ENCODE results near the gene DOCK1. TPM values are rescaled to one million over a fixed set of nuclear protein-coding genes. Genes with fewer than 3 reads are reported as not detected.

DOCK1 gene
- total RNA-seq, 3 donors from 2014 or later: 50.4 to 101 (median 69.2) TPM

- no peak overlapping the region for H3K4me3 ChIP-seq
- H3K4me1 ChIP-seq: no peaks in the 10 kb centered on the region
- no peak for TF ChIP-seq CTCF (IDR thresholded peaks at IDR 0.05)
- TF ChIP-seq POLR2AphosphoS5 (IDR thresholded peaks at IDR 0.05): no peak
- TF ChIP-seq POLR2A (IDR thresholded peaks at IDR 0.05): no peak
- H3K27me3 ChIP-seq: no peaks in the 10 kb centered on the region
- H3K9me3 ChIP-seq: no peaks in the 10 kb centered on the region
- no peaks in the 10 kb centered on the region for H3K36me3 ChIP-seq
- no peak for DNase-seq (ENCODE audit: low spot score in 2 of 2)
- peak overlapping the region in 1 of 2 donors; percentile 32 for H3K27ac ChIP-seq
- intact Hi-C loops (cut with DNase I; ENCODE audit: low total_unique reads): no loop called here
Measured at GRCh38 chr10:126917375-126917774, 12.1 kb downstream of the DOCK1 start.

DNA sequence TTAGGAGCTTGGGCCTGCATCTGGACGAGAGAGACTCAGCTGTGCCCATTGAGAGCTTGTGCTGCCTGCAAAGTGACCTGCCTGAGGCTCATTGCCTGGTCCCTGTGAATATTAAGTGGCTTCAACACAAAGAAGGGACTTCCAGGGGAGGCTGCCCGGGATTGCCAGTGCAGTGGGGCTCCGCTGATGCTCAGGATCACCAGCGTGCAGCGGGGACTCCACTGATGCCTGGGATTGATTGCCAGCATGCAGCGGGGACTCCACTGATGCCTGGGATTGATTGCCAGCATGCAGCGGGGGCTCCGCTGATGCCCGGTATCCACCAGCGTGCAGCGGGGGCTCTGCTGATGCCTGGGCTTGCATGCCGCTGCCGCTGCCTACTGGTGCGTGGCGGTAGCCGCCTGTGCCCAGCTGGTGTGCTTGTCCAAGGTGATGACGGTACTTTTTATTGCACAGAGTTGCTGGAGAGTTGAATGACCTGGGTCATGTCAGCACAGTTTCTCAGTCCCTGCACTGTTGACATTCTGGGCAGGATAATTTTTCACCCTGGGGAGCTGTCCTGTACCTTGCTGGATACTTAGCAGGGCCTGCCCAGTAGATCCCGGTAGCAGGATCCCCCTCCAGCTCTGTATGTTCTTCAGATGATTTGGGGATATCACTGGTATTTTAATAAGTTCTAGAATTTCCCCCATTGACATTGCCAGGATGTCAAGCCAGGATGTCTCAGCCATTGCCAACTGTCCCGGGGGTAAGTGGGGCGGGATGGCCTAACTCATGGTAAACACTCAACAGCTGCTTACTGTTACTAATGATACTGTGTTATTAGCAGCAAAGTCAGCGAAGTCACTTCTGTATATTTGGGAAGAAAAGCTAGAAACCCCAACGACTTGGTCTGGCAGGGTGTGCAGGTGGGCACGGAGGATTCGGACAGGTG, 13.0 kb downstream of the DOCK1 start:
- Histone ChIP-seq H3K27ac (peak overlapping the region in 1 of 2 donors; percentile 36), H3K9me3 (no peaks in the 10 kb centered on the region), H3K36me3 (no peaks in the 10 kb centered on the region), H3K4me1 (no peaks in the 10 kb centered on the region), H3K4me3 (no peak overlapping the region), H3K27me3 (no peaks in the 10 kb centered on the region)
- TF ChIP-seq POLR2AphosphoS5 (IDR thresholded peaks at IDR 0.05) (no peak), CTCF (IDR thresholded peaks at IDR 0.05) (no peak), POLR2A (IDR thresholded peaks at IDR 0.05) (no peak)
- peak in 1 of 2 donors; percentile 62 for DNase-seq (ENCODE audit: low spot score in 2 of 2)
- intact Hi-C loops (cut with DNase I; ENCODE audit: low total_unique reads): no loop called here

DNA sequence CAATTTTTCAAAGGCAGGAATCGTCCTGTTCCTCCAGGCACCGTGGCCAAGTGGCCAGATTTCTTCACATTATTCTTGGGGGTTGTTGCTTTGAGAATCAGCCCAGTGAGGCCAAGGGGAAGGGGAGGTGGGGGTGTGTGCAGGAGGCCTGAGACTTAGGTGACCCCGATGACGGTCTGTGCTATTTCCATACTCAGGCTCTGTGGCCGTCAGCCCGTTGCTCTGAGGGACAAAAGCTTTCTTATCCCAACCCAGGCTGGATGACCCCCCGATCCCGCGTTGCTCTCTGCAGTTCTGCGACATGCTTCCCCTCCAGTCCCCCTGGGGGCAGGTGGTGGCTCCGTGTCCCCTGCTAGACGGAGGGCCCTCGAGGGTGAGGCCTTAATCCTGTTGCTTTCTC, 14.2 kb downstream of the DOCK1 start:
- no peaks in the 10 kb centered on the region for H3K9me3 ChIP-seq
- H3K27ac ChIP-seq: peak overlapping the region in 1 of 2 donors; percentile 25
- no peak for DNase-seq (ENCODE audit: low spot score in 2 of 2)
- TF ChIP-seq POLR2A (IDR thresholded peaks at IDR 0.05) (no peak), POLR2AphosphoS5 (IDR thresholded peaks at IDR 0.05) (no peak), CTCF (IDR thresholded peaks at IDR 0.05) (no peak)
- no peaks in the 10 kb centered on the region for H3K4me1 ChIP-seq
- H3K4me3 ChIP-seq: no peak overlapping the region
- no peaks in the 10 kb centered on the region for H3K27me3 ChIP-seq
- H3K36me3 ChIP-seq: no peaks in the 10 kb centered on the region
- intact Hi-C loops (cut with DNase I; ENCODE audit: low total_unique reads): no loop called here

- H3K27me3 ChIP-seq: no peaks in the 10 kb centered on the region
- H3K9me3 ChIP-seq: no peaks in the 10 kb centered on the region
- H3K36me3 ChIP-seq: no peaks in the 10 kb centered on the region
- H3K4me1 ChIP-seq: no peaks in the 10 kb centered on the region
- H3K4me3 ChIP-seq: no peak overlapping the region
- DNase-seq (ENCODE audit: low spot score in 2 of 2): no peak
- TF ChIP-seq CTCF (IDR thresholded peaks at IDR 0.05) (no peak), POLR2A (IDR thresholded peaks at IDR 0.05) (no peak), POLR2AphosphoS5 (IDR thresholded peaks at IDR 0.05) (no peak)
- intact Hi-C loops (cut with DNase I; ENCODE audit: low total_unique reads): no loop called here
- H3K27ac ChIP-seq: no peak overlapping the region
Measured at GRCh38 chr10:126921162-126921561, 15.9 kb downstream of the DOCK1 start.

- H3K4me3 ChIP-seq: no peak overlapping the region
- DNase-seq (ENCODE audit: low spot score in 2 of 2): no peak
- intact Hi-C loops (cut with DNase I; ENCODE audit: low total_unique reads): no loop called here
- no peak overlapping the region for H3K27ac ChIP-seq
- TF ChIP-seq POLR2A (IDR thresholded peaks at IDR 0.05): no peak
- no peak for TF ChIP-seq CTCF (IDR thresholded peaks at IDR 0.05)
- TF ChIP-seq POLR2AphosphoS5 (IDR thresholded peaks at IDR 0.05): no peak
- no peaks in the 10 kb centered on the region for H3K36me3 ChIP-seq
- H3K4me1 ChIP-seq: no peaks in the 10 kb centered on the region
- no peaks in the 10 kb centered on the region for H3K27me3 ChIP-seq
- H3K9me3 ChIP-seq: no peaks in the 10 kb centered on the region
Measured at GRCh38 chr10:126921974-126922525, 16.8 kb downstream of the DOCK1 start.

Measured in breast epithelium (tissue), 4 donors.